A673 (cell line): Measurements from ENCODE around the gene CTNNA2.

Experiments
- CTCF ChIP-seq: fragments of 300-800, 200-600 bp; sonication (generic); conservative IDR thresholded peaks from 2 replicates; pipeline ENCODE4 v1.5.1; 2017; ENCODE audit warnings: low read depth, mild to moderate bottlenecking, antibody characterized with exemption, low read length, moderate library complexity, mixed read lengths
- EZH2 ChIP-seq: fragments of 200-600 bp; sonication (generic); IDR thresholded peaks from 2 replicates; pipeline ENCODE4 v1.6.1; 2017; ENCODE audit warnings: borderline replicate concordance, low read depth, mild to moderate bottlenecking, mixed read lengths, antibody characterized with exemption, low read length; ENCODE audit not compliant: poor library complexity, severe bottlenecking

- TF ChIP-seq CTCF (no peak), EZH2 (no peak)
Observed at GRCh38 chr2:79585701-79586433, 73.0 kb downstream of the CTNNA2 start.
